Smooth muscle cell (in vitro differentiated cells): ENCODE results near the gene SLC38A10. TPM values are rescaled to one million over a fixed set of nuclear protein-coding genes. Genes with fewer than 3 reads are reported as not detected.

Source experiments
- DNase-seq: peaks from one replicate; lab custom pipeline; 2025; ENCODE audit not compliant: unreplicated experiment; lab: John Stamatoyannopoulos, UW
- H2AFZ ChIP-seq: fragments of 200-600 bp; sonication (generic); 2 replicates; pipeline ENCODE4 v1.6.0; 2016; ENCODE audit warnings: antibody characterized with exemption, low read depth, mild to moderate bottlenecking
- H3F3A ChIP-seq: fragments of 200-600 bp; sonication (generic); 2 replicates; pipeline ENCODE4 v1.6.0; 2017; ENCODE audit warnings: antibody characterized with exemption, low read depth
- H3K27ac ChIP-seq: fragments of 200-600 bp; sonication (generic); 2 replicates; pipeline ENCODE4 v1.5.1; 2016; ENCODE audit warnings: low read depth, mild to moderate bottlenecking
- H3K27me3 ChIP-seq: fragments of 200-600 bp; sonication (generic); 2 replicates; pipeline ENCODE4 v1.6.1; 2016; ENCODE audit warnings: low read depth, mild to moderate bottlenecking
- H3K36me3 ChIP-seq: fragments of 200-600 bp; sonication (generic); 2 replicates; pipeline ENCODE4 v1.5.1; 2016; ENCODE audit warnings: low read depth
- H3K4me1 ChIP-seq: fragments of 200-600 bp; sonication (generic); 2 replicates; pipeline ENCODE4 v1.5.1; 2016; ENCODE audit warnings: low read depth
- H3K4me2 ChIP-seq: fragments of 200-600 bp; sonication (generic); 2 replicates; pipeline ENCODE4 v1.6.0; 2016; ENCODE audit warnings: mild to moderate bottlenecking
- H3K4me3 ChIP-seq: fragments of 200-600 bp; sonication (generic); 2 replicates; pipeline ENCODE4 v1.5.1; 2016; ENCODE audit warnings: mild to moderate bottlenecking
- H3K79me2 ChIP-seq: fragments of 200-600 bp; sonication (generic); 2 replicates; pipeline ENCODE4 v1.6.0; 2016; ENCODE audit warnings: low read depth, mild to moderate bottlenecking
- H3K9ac ChIP-seq: fragments of 200-600 bp; sonication (generic); 2 replicates; pipeline ENCODE4 v1.6.0; 2016; ENCODE audit warnings: low read depth
- H3K9me3 ChIP-seq: fragments of 200-600 bp; sonication (generic); replicated peaks from 2 replicates; pipeline ENCODE4 v1.5.1; 2016; ENCODE audit warnings: low read depth
- H4K20me1 ChIP-seq: fragments of 200-600 bp; sonication (generic); 2 replicates; pipeline ENCODE4 v1.6.0; 2016; ENCODE audit warnings: low read depth
- WGBS: methylation state at CpG from one replicate; pipeline ENCODE4 v1.1.7; 2016; ENCODE audit warnings: low lambda C conversion rate; 5-methylcytosine and 5-hydroxymethylcytosine counted together
- polyA plus RNA-seq: library from polyadenylated mRNA; unstranded; fragments of >200 nt; fragmentation: Nextera tagmentation; extraction: Ambion mirVana; gene quantifications from 2 replicates; pipeline ENCODE4 v1.2.1, GENCODE V29; 2016
- total RNA-seq: library from RNA; depleted of rRNA; stranded (reverse); fragments of >200 nt; gene quantifications from 2 replicates; pipeline ENCODE4 v1.2.3, GENCODE V29; 2014
- TF ChIP-seq, protein P1 (sequence below): fragments of 200-600 bp; sonication (generic); IDR thresholded peaks from 2 replicates; pipeline ENCODE4 v1.5.1; 2017; ENCODE audit warnings: borderline replicate concordance, mild to moderate bottlenecking, antibody characterized with exemption; ENCODE audit not compliant: insufficient read depth, poor library complexity, severe bottlenecking

The SLC38A10 gene
- total and polyA plus RNA-seq, 2 experiments from 2014 or later = 61.6 to 97.1 TPM

DNA sequence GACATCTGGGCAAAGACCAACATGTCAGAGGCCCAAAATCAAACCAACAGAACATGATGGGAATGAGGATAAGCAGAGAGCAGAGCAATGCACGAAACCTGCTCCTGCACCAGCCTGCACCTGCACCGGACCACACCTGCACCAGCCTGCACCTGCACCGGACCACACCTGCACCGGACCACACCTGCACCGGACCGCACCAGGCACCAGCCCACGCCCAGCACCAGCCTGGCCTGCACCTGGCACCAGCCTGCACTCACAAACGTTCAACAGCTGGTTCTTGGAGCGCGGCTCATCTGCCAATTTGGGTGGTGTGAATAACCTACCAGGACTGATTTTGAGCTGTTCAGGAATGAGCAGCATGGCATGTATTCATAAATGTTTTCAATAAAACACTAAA lies 90.5 kb downstream of the SLC38A10 start:
- DNase-seq = no peak
- Histone ChIP-seq H2AFZ (no peak overlapping the region), H3K79me2 (no peaks in the 10 kb centered on the region), H3F3A (no peaks in the 10 kb centered on the region), H3K4me2 (no peak overlapping the region), H3K4me3 (no peak overlapping the region), H3K27ac (no peak overlapping the region), H3K4me1 (no peaks in the 10 kb centered on the region), H3K27me3 (no peaks in the 10 kb centered on the region), H4K20me1 (no peaks in the 10 kb centered on the region), H3K36me3 (no peaks in the 10 kb centered on the region), H3K9me3 (no peaks in the 10 kb centered on the region), H3K9ac (no peak overlapping the region)
- 92% methylated on average over 10 of the region's 10 CpGs for WGBS
- TF ChIP-seq, protein P1, sequence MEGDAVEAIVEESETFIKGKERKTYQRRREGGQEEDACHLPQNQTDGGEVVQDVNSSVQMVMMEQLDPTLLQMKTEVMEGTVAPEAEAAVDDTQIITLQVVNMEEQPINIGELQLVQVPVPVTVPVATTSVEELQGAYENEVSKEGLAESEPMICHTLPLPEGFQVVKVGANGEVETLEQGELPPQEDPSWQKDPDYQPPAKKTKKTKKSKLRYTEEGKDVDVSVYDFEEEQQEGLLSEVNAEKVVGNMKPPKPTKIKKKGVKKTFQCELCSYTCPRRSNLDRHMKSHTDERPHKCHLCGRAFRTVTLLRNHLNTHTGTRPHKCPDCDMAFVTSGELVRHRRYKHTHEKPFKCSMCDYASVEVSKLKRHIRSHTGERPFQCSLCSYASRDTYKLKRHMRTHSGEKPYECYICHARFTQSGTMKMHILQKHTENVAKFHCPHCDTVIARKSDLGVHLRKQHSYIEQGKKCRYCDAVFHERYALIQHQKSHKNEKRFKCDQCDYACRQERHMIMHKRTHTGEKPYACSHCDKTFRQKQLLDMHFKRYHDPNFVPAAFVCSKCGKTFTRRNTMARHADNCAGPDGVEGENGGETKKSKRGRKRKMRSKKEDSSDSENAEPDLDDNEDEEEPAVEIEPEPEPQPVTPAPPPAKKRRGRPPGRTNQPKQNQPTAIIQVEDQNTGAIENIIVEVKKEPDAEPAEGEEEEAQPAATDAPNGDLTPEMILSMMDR = no peak

DNA sequence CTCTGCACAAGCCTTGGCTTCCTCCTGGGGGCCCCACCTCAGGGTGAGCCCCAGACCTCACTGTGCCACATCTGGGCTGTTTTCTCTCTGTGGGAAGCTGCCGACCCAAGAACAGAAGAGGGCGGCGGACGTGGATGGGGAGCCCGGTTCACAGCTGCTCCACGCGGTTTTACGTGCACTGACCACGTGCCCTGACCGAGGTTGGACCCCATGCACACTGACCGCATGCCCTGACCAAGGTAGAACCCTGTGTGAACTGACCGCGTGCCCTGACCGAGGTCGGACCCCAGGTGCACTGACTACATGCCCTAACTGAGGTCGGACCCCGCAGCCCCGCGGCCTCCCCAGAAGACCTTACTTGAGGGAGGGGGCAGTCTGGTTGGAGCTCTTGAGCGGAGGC lies 92.0 kb downstream of the SLC38A10 start:
- DNase-seq = no peak
- H3K27me3 ChIP-seq = no peaks in the 10 kb centered on the region
- H3K79me2 ChIP-seq = no peaks in the 10 kb centered on the region
- no peak overlapping the region for H3K27ac ChIP-seq
- H3K9ac ChIP-seq = no peak overlapping the region
- no peak overlapping the region for H3K4me3 ChIP-seq
- no peak overlapping the region for H3K4me2 ChIP-seq
- 98% methylated on average over 20 of the region's 20 CpGs for WGBS
- H3K4me1 ChIP-seq = no peaks in the 10 kb centered on the region
- H2AFZ ChIP-seq = no peak overlapping the region
- H3K36me3 ChIP-seq = no peaks in the 10 kb centered on the region
- H3F3A ChIP-seq = no peaks in the 10 kb centered on the region
- no peaks in the 10 kb centered on the region for H4K20me1 ChIP-seq
- H3K9me3 ChIP-seq = no peaks in the 10 kb centered on the region
- TF ChIP-seq, protein P1 = no peak

DNA sequence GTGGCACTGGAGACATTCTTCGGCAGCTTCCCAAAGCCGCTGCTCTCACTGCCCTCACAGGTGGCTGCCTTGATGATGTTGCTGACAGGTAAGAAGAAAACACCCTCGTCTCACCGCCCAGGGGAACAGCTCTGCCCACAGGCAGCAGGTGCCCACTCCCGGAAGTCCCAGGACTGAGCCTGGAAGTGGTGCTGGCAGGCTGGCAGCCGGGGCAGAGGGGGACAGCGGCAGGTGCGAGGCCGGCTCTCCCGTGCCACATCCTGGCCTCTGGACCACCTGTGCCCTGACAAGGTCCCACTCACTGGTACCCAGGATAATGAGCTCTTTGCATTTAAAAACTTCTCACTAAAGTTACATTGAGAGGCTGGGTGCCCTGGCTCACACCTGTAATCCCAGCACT lies 92.8 kb downstream of the SLC38A10 start:
- no peak overlapping the region for H3K9ac ChIP-seq
- no peaks in the 10 kb centered on the region for H3K9me3 ChIP-seq
- H4K20me1 ChIP-seq = no peaks in the 10 kb centered on the region
- H3K27ac ChIP-seq = no peak overlapping the region
- no peaks in the 10 kb centered on the region for H3K79me2 ChIP-seq
- no peaks in the 10 kb centered on the region for H3K36me3 ChIP-seq
- H3K4me2 ChIP-seq = no peak overlapping the region
- H3K4me1 ChIP-seq = no peaks in the 10 kb centered on the region
- WGBS = 96% methylated on average over 10 of the region's 10 CpGs
- H2AFZ ChIP-seq = no peak overlapping the region
- no peak for DNase-seq
- no peak overlapping the region for H3K4me3 ChIP-seq
- H3K27me3 ChIP-seq = no peaks in the 10 kb centered on the region
- TF ChIP-seq, protein P1 = no peak
- H3F3A ChIP-seq = no peaks in the 10 kb centered on the region
